DND-41 (cell line): Measurements from ENCODE around the gene CCL28.

Experiments
- EZH2 ChIP-seq: IDR thresholded peaks from 3 replicates; pipeline ENCODE4 v1.6.1; 2012; ENCODE audit warnings: borderline replicate concordance, low read depth, mild to moderate bottlenecking, moderate library complexity, low read length, inconsistent platforms; ENCODE audit not compliant: severe bottlenecking
- TF ChIP-seq, protein P1 (sequence below): IDR thresholded peaks from 2 replicates; pipeline ENCODE4 v1.5.1; 2012; ENCODE audit warnings: borderline replicate concordance, low read length, moderate library complexity, mild to moderate bottlenecking; ENCODE audit not compliant: poor library complexity, severe bottlenecking; ENCODE audit errors: extremely low read depth

DNA sequence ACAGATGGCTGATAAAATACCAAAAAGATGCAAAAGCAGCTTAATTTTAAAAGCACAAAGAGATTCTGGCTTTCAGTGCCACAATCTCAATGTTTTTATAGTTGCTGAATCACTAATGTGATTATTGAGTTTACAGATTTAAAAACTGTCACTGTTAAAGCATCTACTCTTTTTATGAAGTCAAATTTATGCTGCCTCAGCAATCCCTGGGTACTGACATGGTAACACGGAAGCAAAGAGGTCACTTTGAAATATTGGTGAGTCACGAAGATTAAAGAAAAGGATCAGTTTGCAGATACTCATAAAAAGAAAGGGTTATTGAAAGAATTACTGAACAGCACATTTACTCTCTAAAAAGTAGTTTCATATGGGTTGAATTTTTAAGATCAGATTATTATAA lies 59.3 kb downstream of the CCL28 start:
- TF ChIP-seq, protein P1, sequence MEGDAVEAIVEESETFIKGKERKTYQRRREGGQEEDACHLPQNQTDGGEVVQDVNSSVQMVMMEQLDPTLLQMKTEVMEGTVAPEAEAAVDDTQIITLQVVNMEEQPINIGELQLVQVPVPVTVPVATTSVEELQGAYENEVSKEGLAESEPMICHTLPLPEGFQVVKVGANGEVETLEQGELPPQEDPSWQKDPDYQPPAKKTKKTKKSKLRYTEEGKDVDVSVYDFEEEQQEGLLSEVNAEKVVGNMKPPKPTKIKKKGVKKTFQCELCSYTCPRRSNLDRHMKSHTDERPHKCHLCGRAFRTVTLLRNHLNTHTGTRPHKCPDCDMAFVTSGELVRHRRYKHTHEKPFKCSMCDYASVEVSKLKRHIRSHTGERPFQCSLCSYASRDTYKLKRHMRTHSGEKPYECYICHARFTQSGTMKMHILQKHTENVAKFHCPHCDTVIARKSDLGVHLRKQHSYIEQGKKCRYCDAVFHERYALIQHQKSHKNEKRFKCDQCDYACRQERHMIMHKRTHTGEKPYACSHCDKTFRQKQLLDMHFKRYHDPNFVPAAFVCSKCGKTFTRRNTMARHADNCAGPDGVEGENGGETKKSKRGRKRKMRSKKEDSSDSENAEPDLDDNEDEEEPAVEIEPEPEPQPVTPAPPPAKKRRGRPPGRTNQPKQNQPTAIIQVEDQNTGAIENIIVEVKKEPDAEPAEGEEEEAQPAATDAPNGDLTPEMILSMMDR: no peak
- no peak for TF ChIP-seq EZH2
